SH-SY5Y (cell line): ENCODE measurements around the gene WDFY3.

Source experiments
- GATA2 ChIP-seq: IDR thresholded peaks from 2 replicates; pipeline ENCODE4 v1.6.1; 2011; ENCODE audit warnings: mild to moderate bottlenecking, low read depth, low read length
- GATA3 ChIP-seq: IDR thresholded peaks from 2 replicates; pipeline ENCODE4 v1.6.1; 2011; ENCODE audit warnings: low read depth, mild to moderate bottlenecking, low read length, moderate library complexity

- TF ChIP-seq GATA3 (no peak), GATA2 (no peak)
Observed at GRCh38 chr4:84879651-84880200, 86.8 kb downstream of the WDFY3 start.
